ENCODE results near the gene DMAC2. TPM values are rescaled to one million over a fixed set of nuclear protein-coding genes. Genes with fewer than 3 reads are reported as not detected.
A peak's percentile ranks its signal among the peaks of the same experiment; 100 is the strongest.

DMAC2 gene
- total RNA-seq, 2 donors from 2014 or later = 21.7 to 27.9 TPM

GRCh38 chr19:41399525-41399924 is 40.2 kb downstream of the DMAC2 start:
- DNase-seq (ENCODE audit: low spot score) = no peak
- TF ChIP-seq CTCF (IDR thresholded peaks at IDR 0.05) = no peak
- no peaks in the 10 kb centered on the region for H3K36me3 ChIP-seq
- no peak overlapping the region for H3K27ac ChIP-seq
- ATAC-seq (ENCODE audit: insufficient number of reproducible peaks, low FRiP score, low read depth) = no peak
- peaks cover 13 to 17% of the 10 kb centered on the region in 2 donors for H3K4me1 ChIP-seq (ENCODE audit: control insufficient read depth in 1 of 2, low read depth in 2 of 2)
- no peaks in the 10 kb centered on the region for H3K9me3 ChIP-seq
- no peak overlapping the region for H3K4me3 ChIP-seq
- no peaks in the 10 kb centered on the region for H3K27me3 ChIP-seq (replicated peaks; ENCODE audit: insufficient read depth)

GRCh38 chr19:41399091-41399490 is 40.6 kb downstream of the DMAC2 start:
- no peaks in the 10 kb centered on the region for H3K9me3 ChIP-seq
- H3K36me3 ChIP-seq = no peaks in the 10 kb centered on the region
- H3K27ac ChIP-seq = no peak overlapping the region
- H3K4me3 ChIP-seq = peak overlapping the region; percentile 95
- H3K27me3 ChIP-seq (replicated peaks; ENCODE audit: insufficient read depth) = no peaks in the 10 kb centered on the region
- no peak for DNase-seq (ENCODE audit: low spot score)
- H3K4me1 ChIP-seq (ENCODE audit: control insufficient read depth in 1 of 2, low read depth in 2 of 2) = peaks cover 13 to 17% of the 10 kb centered on the region in 2 donors
- TF ChIP-seq CTCF (IDR thresholded peaks at IDR 0.05) = no peak
- no peak for ATAC-seq (ENCODE audit: insufficient number of reproducible peaks, low FRiP score, low read depth)

GRCh38 chr19:41398598-41398997 is 41.1 kb downstream of the DMAC2 start:
- TF ChIP-seq CTCF (IDR thresholded peaks at IDR 0.05) = no peak
- DNase-seq (ENCODE audit: low spot score) (no peak), ATAC-seq (ENCODE audit: insufficient number of reproducible peaks, low FRiP score, low read depth) (no peak)
- H3K36me3 ChIP-seq = no peaks in the 10 kb centered on the region
- peaks cover 13 to 17% of the 10 kb centered on the region in 2 donors for H3K4me1 ChIP-seq (ENCODE audit: control insufficient read depth in 1 of 2, low read depth in 2 of 2)
- no peaks in the 10 kb centered on the region for H3K27me3 ChIP-seq (replicated peaks; ENCODE audit: insufficient read depth)
- peak overlapping the region; percentile 95 for H3K4me3 ChIP-seq
- H3K27ac ChIP-seq = peak overlapping the region in 1 of 2 donors; percentile 92
- H3K9me3 ChIP-seq = no peaks in the 10 kb centered on the region

- Histone ChIP-seq H3K27ac (peak overlapping the region; percentile 83 to 92), H3K9me3 (no peaks in the 10 kb centered on the region), H3K27me3 (replicated peaks; ENCODE audit: insufficient read depth) (no peaks in the 10 kb centered on the region), H3K4me3 (peak overlapping the region; percentile 95), H3K36me3 (no peaks in the 10 kb centered on the region), H3K4me1 (ENCODE audit: control insufficient read depth in 1 of 2, low read depth in 2 of 2) (peaks cover 13 to 17% of the 10 kb centered on the region in 2 donors)
- ATAC-seq (ENCODE audit: insufficient number of reproducible peaks, low FRiP score, low read depth) (no peak), DNase-seq (ENCODE audit: low spot score) (no peak)
- no peak for TF ChIP-seq CTCF (IDR thresholded peaks at IDR 0.05)
Measured at GRCh38 chr19:41398050-41398418, 41.7 kb downstream of the DMAC2 start.

GRCh38 chr19:41397086-41398049 is 42.3 kb downstream of the DMAC2 start, which contains the start of the genes BCKDHA and EXOSC5:
BCKDHA (plus strand) TSS chr19:41397818; CDS start chr19:41397828, 10 bp downstream.
EXOSC5 (minus strand) TSS chr19:41397359; CDS start chr19:41397328, 31 bp downstream.
- peak; percentile 98 for DNase-seq (ENCODE audit: low spot score)
- H3K27me3 ChIP-seq (replicated peaks; ENCODE audit: insufficient read depth) = no peaks in the 10 kb centered on the region
- peak within 1 kb of the TSS; percentile 95 for H3K4me3 ChIP-seq
- TF ChIP-seq CTCF (IDR thresholded peaks at IDR 0.05) = no peak
- H3K4me1 ChIP-seq (ENCODE audit: control insufficient read depth in 1 of 2, low read depth in 2 of 2) = peaks cover 13 to 17% of the 10 kb centered on the region in 2 donors
- no peaks in the 10 kb centered on the region for H3K9me3 ChIP-seq
- H3K27ac ChIP-seq = peak within 1 kb of the TSS; percentile 83 to 92
- ATAC-seq (ENCODE audit: insufficient number of reproducible peaks, low FRiP score, low read depth) = peak; percentile 99
- no peaks in the 10 kb centered on the region for H3K36me3 ChIP-seq

All from thoracic aorta (tissue), 2 donors.